GM12878 (cell line): ENCODE measurements around the gene TXNDC15.

ENCODE experiments used
- CTCF ChIP-seq, 3 experiments: IDR thresholded peaks in 2 of 3; conservative IDR thresholded peaks in 1 of 3; 2 replicates each; pipeline ENCODE4 v1.5.1; 2011; ENCODE audit warnings: low read depth in 3 of 3, low read length in 3 of 3, mild to moderate bottlenecking in 3 of 3, control low read depth in 2 of 3, moderate library complexity in 2 of 3, inconsistent platforms in 1 of 3, mixed read lengths in 1 of 3; ENCODE audit not compliant: control insufficient read depth in 2 of 3, insufficient read depth in 1 of 3; ENCODE audit errors: extremely low read depth in 1 of 3
- FOS ChIP-seq: IDR thresholded peaks from 3 replicates; pipeline ENCODE4 v1.6.1; 2011; ENCODE audit warnings: borderline replicate concordance; ENCODE audit not compliant: insufficient read length; ENCODE audit errors: extremely low read depth
- FOXM1 ChIP-seq: IDR thresholded peaks from 2 replicates; pipeline ENCODE4 v1.6.1; 2012; ENCODE audit warnings: low read depth, mild to moderate bottlenecking, inconsistent platforms, low read length, moderate library complexity
- NFYB ChIP-seq: IDR thresholded peaks from 2 replicates; pipeline ENCODE4 v1.6.1; 2011; ENCODE audit warnings: low read depth, mild to moderate bottlenecking, low read length, improper control_type of control experiment, moderate library complexity; ENCODE audit not compliant: insufficient read depth
- POLR2A ChIP-seq: IDR thresholded peaks from 2 replicates; pipeline ENCODE4 v1.6.1; 2011; ENCODE audit warnings: low read depth, mild to moderate bottlenecking, low read length
- REST ChIP-seq: IDR thresholded peaks from 2 replicates; pipeline ENCODE4 v1.6.1; 2012; ENCODE audit warnings: mild to moderate bottlenecking, low read depth, low read length
- SIX5 ChIP-seq: IDR thresholded peaks from 2 replicates; pipeline ENCODE4 v1.6.1; 2011; ENCODE audit warnings: mild to moderate bottlenecking, low read depth, low read length, moderate library complexity; ENCODE audit not compliant: severe bottlenecking
- SUZ12 ChIP-seq: fragments of 200-600 bp; sonication (generic); IDR thresholded peaks from one replicate; pipeline ENCODE4 v1.6.1; 2018; ENCODE audit warnings: antibody characterized with exemption, mild to moderate bottlenecking; ENCODE audit not compliant: unreplicated experiment
- TARDBP ChIP-seq: IDR thresholded peaks from 2 replicates; pipeline ENCODE4 v1.6.1; 2016; ENCODE audit warnings: borderline replicate concordance
- TCF12 ChIP-seq: IDR thresholded peaks from 2 replicates; pipeline ENCODE4 v1.6.1; 2011; ENCODE audit warnings: low read depth, mild to moderate bottlenecking, low read length
- ZBTB33 ChIP-seq: fragments of 450-650 bp; IDR thresholded peaks from 2 replicates; pipeline ENCODE4 v1.6.1; 2017; ENCODE audit warnings: mild to moderate bottlenecking
- ZZZ3 ChIP-seq: IDR thresholded peaks from 2 replicates; pipeline ENCODE4 v1.6.1; 2011; ENCODE audit warnings: low read depth; ENCODE audit not compliant: control insufficient read depth, insufficient read length

GRCh38 chr5:134887593-134888159 is 13.5 kb downstream of the TXNDC15 start:
- TF ChIP-seq POLR2A (no peak), CTCF (IDR thresholded peaks at IDR 0.05 in 2 of 3, conservative IDR thresholded peaks at IDR 0.05 in 1 of 3; ENCODE audit: control insufficient read depth in 2 of 3, extremely low read depth in 1 of 3, insufficient read depth in 1 of 3, low read depth in 3 of 3, low read length in 3 of 3) (no peak), TARDBP (no peak), ZBTB33 (no peak), NFYB (no peak), ZZZ3 (no peak), FOXM1 (no peak), REST (no peak), SUZ12 (no peak), FOS (no peak), TCF12 (no peak), SIX5 (no peak)
